ENCODE data around the gene DYNLT4. TPM values are rescaled to one million over a fixed set of nuclear protein-coding genes. Genes with fewer than 3 reads are reported as not detected.

DYNLT4 gene
- total and polyA plus RNA-seq, 10 donors, result 0.15 to 2.1 (median 0.82) TPM; not detected in 3

DNA sequence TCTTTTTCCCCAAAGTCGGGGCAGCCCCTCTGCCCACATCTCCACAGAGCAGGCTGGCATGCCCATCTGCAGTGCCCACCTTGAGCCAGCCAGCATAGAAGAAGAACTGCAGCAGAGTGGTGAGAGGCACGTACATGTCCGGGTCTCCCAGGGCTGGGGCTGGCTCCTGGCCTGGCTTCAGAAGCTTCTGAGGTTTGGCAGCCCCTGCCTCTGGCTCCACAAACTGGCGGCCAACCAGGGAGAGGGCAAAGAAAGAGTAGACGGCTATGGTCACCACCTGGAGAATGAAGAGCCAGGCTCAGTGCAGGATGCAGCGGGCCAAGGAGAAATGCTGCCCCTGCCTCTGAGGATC lies 22.1 kb downstream of the DYNLT4 start:
- intact Hi-C loops (cut with DNase I; ENCODE audit: low total_unique reads), result loop anchor here (5.0 to 10.0 kb wide), 2 partner anchors 37 to 50 kb away; partner anchors contain the start of genes KIF2C and RNU5D-1
- Histone ChIP-seq H3K36me3 (peaks cover 0 to 24% (median 19%) of the 10 kb centered on the region in 6 donors), H3K9me3 (no peaks in the 10 kb centered on the region), H3K4me1 (peaks cover 12 to 44% (median 40%) of the 10 kb centered on the region in 6 donors), H3K27me3 (replicated peaks in 1 of 7) (no peaks in the 10 kb centered on the region), H3K27ac (peak overlapping the region in 4 of 8 donors; percentile 64 to 82 (median 74)), H3K4me3 (peak overlapping the region in 3 of 8 donors; percentile 43 to 71 (median 45))
- TF ChIP-seq, protein P1, sequence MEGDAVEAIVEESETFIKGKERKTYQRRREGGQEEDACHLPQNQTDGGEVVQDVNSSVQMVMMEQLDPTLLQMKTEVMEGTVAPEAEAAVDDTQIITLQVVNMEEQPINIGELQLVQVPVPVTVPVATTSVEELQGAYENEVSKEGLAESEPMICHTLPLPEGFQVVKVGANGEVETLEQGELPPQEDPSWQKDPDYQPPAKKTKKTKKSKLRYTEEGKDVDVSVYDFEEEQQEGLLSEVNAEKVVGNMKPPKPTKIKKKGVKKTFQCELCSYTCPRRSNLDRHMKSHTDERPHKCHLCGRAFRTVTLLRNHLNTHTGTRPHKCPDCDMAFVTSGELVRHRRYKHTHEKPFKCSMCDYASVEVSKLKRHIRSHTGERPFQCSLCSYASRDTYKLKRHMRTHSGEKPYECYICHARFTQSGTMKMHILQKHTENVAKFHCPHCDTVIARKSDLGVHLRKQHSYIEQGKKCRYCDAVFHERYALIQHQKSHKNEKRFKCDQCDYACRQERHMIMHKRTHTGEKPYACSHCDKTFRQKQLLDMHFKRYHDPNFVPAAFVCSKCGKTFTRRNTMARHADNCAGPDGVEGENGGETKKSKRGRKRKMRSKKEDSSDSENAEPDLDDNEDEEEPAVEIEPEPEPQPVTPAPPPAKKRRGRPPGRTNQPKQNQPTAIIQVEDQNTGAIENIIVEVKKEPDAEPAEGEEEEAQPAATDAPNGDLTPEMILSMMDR (IDR thresholded peaks at IDR 0.05 in 8 of 11, conservative IDR thresholded peaks at IDR 0.05 in 3 of 11), result no peak
- TF ChIP-seq POLR2AphosphoS5 (IDR thresholded peaks at IDR 0.05) (no peak), POLR2A (IDR thresholded peaks at IDR 0.05) (no peak)
- whole genome bisulfite sequencing, 5 donors, result 81 to 97% (median 86%) methylated on average over 6 of the region's 6 CpGs
- peak; percentile 74 for DNase-seq

DNA sequence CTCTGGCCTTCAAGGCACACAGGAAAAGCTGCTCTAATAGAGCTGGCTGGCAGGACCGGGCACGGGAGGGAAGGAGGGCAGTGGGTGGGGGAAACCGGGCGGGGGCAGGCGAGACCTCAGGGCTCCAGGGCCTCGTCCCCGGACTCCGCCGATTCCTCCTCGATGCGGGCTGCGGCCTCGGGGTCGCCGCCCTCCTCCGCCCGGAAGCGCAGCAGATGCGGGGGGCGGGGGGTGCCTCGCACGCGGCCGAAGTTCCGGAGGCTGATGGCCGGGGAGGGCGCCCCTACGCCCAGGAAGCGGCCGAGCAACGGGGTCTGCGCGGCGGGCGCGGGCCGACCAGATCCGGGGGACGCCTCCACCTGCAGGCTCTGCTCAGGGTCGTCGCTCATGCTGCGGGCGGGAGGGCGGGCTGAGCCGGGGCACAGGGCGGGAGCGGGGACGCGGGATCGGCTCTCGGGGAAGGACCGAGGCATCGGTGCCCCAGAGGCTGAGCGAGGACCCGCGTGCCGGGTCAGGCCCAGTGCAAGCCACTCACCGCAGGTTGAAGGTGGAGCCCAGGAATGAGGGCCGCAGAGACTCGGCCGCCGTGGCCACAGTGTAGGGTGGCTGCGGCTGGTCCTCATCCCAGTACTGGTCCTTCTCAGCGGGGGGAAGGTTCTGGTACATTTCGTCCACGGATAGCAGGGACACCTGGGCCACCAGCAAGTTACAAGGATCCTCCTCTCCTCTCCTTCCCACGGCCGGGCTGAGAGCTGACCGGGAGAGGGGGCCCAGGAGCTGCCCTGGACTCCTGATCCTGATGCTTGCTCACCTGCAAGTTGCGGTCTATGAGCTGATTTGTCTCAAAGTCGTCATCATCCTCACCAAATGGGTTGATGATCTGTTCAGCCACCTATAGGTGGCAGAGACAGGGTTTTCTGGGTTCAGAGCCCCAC lies 22.8 kb downstream of the DYNLT4 start:
- 10 to 31% (median 13%) methylated on average over 19 to 71 of the region's 71 CpGs for WGBS, 5 donors
- TF ChIP-seq POLR2A (IDR thresholded peaks at IDR 0.05) (no peak), POLR2AphosphoS5 (IDR thresholded peaks at IDR 0.05) (peak; percentile 73 to 87 (median 76))
- TF ChIP-seq, protein P1 (IDR thresholded peaks at IDR 0.05 in 8 of 11, conservative IDR thresholded peaks at IDR 0.05 in 3 of 11), result peak in 2 of 11 experiments; percentile 5 to 16
- intact Hi-C loops (cut with DNase I; ENCODE audit: low total_unique reads), result loop anchor here (5.0 to 10.0 kb wide), 2 partner anchors 38 to 50 kb away; partner anchors contain the start of genes KIF2C and RNU5D-1
- H3K4me3 ChIP-seq, result peak overlapping the region; percentile 33 to 71 (median 43)
- peaks cover 0 to 30% (median 25%) of the 10 kb centered on the region in 6 donors for H3K36me3 ChIP-seq
- peaks cover 12 to 46% (median 40%) of the 10 kb centered on the region in 6 donors for H3K4me1 ChIP-seq
- H3K9me3 ChIP-seq, result no peaks in the 10 kb centered on the region
- DNase-seq, result peak; percentile 88
- no peaks in the 10 kb centered on the region for H3K27me3 ChIP-seq (replicated peaks in 1 of 7)
- peak overlapping the region; percentile 8 to 82 (median 64) for H3K27ac ChIP-seq

GRCh38 chr1:44783697-44784093 lies 23.5 kb downstream of the DYNLT4 start:
- intact Hi-C loops (cut with DNase I; ENCODE audit: low total_unique reads), result loop anchor here (10.0 kb wide), 1 partner anchor 49 kb away; the partner anchor contains the start of genes KIF2C and RNU5D-1
- Histone ChIP-seq H3K36me3 (peaks cover 0 to 37% (median 32%) of the 10 kb centered on the region in 6 donors), H3K4me1 (peaks cover 12 to 53% (median 41%) of the 10 kb centered on the region in 6 donors), H3K9me3 (no peaks in the 10 kb centered on the region), H3K4me3 (peak overlapping the region; percentile 33 to 71 (median 43)), H3K27me3 (replicated peaks in 1 of 7) (no peaks in the 10 kb centered on the region), H3K27ac (peak overlapping the region in 7 of 8 donors; percentile 8 to 82 (median 64))
- TF ChIP-seq, protein P1 (IDR thresholded peaks at IDR 0.05 in 8 of 11, conservative IDR thresholded peaks at IDR 0.05 in 3 of 11), result no peak
- TF ChIP-seq POLR2A (IDR thresholded peaks at IDR 0.05) (no peak), POLR2AphosphoS5 (IDR thresholded peaks at IDR 0.05) (no peak)
- no peak for DNase-seq
- 45 to 54% (median 47%) methylated on average over 8 of the region's 8 CpGs for WGBS, 5 donors

Data from spleen (tissue), 11 donors.